ENCODE measurements around the gene BCAP29. TPM values are rescaled to one million over a fixed set of nuclear protein-coding genes. Genes with fewer than 3 reads are reported as not detected.

Gene BCAP29
- total and polyA plus RNA-seq, 9 of the 15 experiments (the other 6 are each of a cell fraction or from before 2014, with no cell fraction given) = 63.4 to 137 (median 79.7) TPM

DNA sequence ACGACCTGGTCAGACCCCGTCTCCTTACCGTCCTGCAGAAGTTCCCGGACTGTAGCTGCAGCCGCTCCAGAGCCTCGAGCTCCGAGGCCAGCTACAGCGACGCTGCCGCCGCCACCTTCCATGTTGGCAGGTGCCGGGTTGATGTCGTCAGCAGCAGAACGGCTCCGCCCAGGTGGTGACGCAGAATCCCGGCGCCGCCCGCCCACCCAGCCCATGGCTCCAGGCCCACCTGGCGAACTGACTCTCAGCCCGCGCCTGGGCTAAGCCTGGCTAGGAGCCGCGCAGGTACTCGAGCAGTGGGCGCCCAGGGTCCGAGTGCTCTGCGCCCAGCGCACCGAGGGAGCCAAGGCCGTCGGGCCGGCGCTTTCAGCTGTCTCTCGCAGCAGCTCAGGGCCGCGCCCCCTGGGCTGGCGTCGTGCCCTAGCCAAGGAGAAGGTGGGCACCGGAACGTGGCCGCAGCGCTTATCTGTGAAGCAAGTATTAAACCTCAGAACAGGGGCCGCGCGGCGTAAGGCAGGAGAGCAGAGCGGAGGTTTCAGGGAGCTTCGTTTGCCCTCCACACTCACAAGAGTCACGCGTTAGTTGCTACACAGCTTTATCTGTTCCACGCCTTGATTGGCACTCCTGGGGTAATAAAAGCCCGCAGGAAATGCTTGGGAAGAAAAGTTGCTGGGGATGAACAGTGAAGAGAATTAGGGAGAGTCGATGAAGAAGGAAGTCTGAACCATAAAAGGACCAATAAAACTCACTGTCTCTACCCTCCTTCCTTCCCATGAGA, 16.1 kb upstream of the BCAP29 start, which contains the start of the genes COG5 and DUS4L (continued):
- TF ChIP-seq, protein P1, sequence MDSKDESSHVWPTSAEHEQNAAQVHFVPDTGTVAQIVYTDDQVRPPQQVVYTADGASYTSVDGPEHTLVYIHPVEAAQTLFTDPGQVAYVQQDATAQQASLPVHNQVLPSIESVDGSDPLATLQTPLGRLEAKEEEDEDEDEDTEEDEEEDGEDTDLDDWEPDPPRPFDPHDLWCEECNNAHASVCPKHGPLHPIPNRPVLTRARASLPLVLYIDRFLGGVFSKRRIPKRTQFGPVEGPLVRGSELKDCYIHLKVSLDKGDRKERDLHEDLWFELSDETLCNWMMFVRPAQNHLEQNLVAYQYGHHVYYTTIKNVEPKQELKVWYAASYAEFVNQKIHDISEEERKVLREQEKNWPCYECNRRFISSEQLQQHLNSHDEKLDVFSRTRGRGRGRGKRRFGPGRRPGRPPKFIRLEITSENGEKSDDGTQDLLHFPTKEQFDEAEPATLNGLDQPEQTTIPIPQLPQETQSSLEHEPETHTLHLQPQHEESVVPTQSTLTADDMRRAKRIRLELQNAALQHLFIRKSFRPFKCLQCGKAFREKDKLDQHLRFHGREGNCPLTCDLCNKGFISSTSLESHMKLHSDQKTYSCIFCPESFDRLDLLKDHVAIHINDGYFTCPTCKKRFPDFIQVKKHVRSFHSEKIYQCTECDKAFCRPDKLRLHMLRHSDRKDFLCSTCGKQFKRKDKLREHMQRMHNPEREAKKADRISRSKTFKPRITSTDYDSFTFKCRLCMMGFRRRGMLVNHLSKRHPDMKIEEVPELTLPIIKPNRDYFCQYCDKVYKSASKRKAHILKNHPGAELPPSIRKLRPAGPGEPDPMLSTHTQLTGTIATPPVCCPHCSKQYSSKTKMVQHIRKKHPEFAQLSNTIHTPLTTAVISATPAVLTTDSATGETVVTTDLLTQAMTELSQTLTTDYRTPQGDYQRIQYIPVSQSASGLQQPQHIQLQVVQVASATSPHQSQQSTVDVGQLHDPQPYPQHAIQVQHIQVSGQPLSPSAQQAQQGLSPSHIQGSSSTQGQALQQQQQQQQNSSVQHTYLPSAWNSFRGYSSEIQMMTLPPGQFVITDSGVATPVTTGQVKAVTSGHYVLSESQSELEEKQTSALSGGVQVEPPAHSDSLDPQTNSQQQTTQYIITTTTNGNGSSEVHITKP (IDR thresholded peaks at IDR 0.05; ENCODE audit: partially characterized antibody) = peak; percentile 99
- TF ChIP-seq DNMT1 (IDR thresholded peaks at IDR 0.05) = no peak
- TF ChIP-seq, protein P2, sequence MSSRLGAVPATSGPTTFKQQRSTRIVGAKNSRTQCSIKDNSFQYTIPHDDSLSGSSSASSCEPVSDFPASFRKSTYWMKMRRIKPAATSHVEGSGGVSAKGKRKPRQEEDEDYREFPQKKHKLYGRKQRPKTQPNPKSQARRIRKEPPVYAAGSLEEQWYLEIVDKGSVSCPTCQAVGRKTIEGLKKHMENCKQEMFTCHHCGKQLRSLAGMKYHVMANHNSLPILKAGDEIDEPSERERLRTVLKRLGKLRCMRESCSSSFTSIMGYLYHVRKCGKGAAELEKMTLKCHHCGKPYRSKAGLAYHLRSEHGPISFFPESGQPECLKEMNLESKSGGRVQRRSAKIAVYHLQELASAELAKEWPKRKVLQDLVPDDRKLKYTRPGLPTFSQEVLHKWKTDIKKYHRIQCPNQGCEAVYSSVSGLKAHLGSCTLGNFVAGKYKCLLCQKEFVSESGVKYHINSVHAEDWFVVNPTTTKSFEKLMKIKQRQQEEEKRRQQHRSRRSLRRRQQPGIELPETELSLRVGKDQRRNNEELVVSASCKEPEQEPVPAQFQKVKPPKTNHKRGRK (tag; IDR thresholded peaks at IDR 0.05) = no peak
- TF ChIP-seq MBD2 (IDR thresholded peaks at IDR 0.05; ENCODE audit: borderline replicate concordance, low read depth) = peak; percentile 85
- no peak for TF ChIP-seq ARID2 (IDR thresholded peaks at IDR 0.05)
- TF ChIP-seq GTF2A2 (tag; IDR thresholded peaks at IDR 0.05) = no peak
- no peak for TF ChIP-seq ZNF551 (CRISPR knock-in tag; IDR thresholded peaks at IDR 0.05)
- TF ChIP-seq SRF (CRISPR knock-in tag; IDR thresholded peaks at IDR 0.05) = peak in 1 of 2 experiments; percentile 82; a peak in 2 of 4 replicates
- TF ChIP-seq HMGN3 (IDR thresholded peaks at IDR 0.05; ENCODE audit: borderline replicate concordance, extremely low read depth, insufficient read length, low read depth, low read length) = peak; percentile 73
- TF ChIP-seq SP2 (IDR thresholded peaks at IDR 0.05; ENCODE audit: extremely low read depth, low read depth, low read length, poor library complexity, severe bottlenecking) = no peak
- TF ChIP-seq, protein P3, sequence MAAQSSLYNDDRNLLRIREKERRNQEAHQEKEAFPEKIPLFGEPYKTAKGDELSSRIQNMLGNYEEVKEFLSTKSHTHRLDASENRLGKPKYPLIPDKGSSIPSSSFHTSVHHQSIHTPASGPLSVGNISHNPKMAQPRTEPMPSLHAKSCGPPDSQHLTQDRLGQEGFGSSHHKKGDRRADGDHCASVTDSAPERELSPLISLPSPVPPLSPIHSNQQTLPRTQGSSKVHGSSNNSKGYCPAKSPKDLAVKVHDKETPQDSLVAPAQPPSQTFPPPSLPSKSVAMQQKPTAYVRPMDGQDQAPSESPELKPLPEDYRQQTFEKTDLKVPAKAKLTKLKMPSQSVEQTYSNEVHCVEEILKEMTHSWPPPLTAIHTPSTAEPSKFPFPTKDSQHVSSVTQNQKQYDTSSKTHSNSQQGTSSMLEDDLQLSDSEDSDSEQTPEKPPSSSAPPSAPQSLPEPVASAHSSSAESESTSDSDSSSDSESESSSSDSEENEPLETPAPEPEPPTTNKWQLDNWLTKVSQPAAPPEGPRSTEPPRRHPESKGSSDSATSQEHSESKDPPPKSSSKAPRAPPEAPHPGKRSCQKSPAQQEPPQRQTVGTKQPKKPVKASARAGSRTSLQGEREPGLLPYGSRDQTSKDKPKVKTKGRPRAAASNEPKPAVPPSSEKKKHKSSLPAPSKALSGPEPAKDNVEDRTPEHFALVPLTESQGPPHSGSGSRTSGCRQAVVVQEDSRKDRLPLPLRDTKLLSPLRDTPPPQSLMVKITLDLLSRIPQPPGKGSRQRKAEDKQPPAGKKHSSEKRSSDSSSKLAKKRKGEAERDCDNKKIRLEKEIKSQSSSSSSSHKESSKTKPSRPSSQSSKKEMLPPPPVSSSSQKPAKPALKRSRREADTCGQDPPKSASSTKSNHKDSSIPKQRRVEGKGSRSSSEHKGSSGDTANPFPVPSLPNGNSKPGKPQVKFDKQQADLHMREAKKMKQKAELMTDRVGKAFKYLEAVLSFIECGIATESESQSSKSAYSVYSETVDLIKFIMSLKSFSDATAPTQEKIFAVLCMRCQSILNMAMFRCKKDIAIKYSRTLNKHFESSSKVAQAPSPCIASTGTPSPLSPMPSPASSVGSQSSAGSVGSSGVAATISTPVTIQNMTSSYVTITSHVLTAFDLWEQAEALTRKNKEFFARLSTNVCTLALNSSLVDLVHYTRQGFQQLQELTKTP (IDR thresholded peaks at IDR 0.05; ENCODE audit: low read depth in 1 of 2, partially characterized antibody in 2 of 2) = peak in 1 of 2 experiments; percentile 1
- no peak for TF ChIP-seq MCM7 (IDR thresholded peaks at IDR 0.05)
- no peak for TF ChIP-seq SOX6 (IDR thresholded peaks at IDR 0.05)
- TF ChIP-seq, protein P4, sequence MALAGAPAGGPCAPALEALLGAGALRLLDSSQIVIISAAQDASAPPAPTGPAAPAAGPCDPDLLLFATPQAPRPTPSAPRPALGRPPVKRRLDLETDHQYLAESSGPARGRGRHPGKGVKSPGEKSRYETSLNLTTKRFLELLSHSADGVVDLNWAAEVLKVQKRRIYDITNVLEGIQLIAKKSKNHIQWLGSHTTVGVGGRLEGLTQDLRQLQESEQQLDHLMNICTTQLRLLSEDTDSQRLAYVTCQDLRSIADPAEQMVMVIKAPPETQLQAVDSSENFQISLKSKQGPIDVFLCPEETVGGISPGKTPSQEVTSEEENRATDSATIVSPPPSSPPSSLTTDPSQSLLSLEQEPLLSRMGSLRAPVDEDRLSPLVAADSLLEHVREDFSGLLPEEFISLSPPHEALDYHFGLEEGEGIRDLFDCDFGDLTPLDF (CRISPR knock-in tag; IDR thresholded peaks at IDR 0.05) = no peak; the same call in none of the 2 replicates
- no peak for TF ChIP-seq STAG1 (CRISPR knock-in tag; IDR thresholded peaks at IDR 0.05; ENCODE audit: borderline replicate concordance)
- no peak for TF ChIP-seq ZNF239 (CRISPR knock-in tag; IDR thresholded peaks at IDR 0.05)
